Measurements from ENCODE around the gene SMARCD2.

The SMARCD2 gene

DNA sequence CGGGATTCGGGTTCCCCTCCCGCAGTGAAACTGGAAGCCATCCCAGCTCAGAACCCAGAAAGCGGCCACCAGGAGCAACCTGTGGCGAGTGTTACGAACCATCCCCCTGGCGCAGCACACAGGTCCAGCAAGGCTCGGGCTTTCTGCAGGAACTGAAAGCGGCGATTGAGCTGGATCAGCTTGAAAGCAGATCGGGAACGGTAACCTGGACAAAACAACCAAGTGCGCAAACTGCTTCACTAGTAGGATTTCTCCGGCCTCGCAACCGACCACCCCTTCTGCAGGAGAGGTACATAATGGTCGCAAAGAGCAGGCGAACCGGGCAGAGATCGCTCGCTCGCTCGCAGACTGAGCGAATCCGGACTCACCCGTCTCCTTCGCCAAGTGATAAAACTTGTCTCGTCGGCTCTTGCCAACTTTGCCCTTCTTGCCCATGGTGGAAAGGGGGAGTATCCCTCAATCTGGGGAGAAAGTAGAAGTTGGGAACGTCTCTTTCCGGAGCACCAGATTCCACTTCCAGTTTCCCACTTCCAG is 15.9 kb downstream of the SMARCD2 start:
- no peak for FAIRE-seq
- no peak for DNase-seq (ENCODE audit: insufficient read length, low spot score)
- TF ChIP-seq, protein P1, sequence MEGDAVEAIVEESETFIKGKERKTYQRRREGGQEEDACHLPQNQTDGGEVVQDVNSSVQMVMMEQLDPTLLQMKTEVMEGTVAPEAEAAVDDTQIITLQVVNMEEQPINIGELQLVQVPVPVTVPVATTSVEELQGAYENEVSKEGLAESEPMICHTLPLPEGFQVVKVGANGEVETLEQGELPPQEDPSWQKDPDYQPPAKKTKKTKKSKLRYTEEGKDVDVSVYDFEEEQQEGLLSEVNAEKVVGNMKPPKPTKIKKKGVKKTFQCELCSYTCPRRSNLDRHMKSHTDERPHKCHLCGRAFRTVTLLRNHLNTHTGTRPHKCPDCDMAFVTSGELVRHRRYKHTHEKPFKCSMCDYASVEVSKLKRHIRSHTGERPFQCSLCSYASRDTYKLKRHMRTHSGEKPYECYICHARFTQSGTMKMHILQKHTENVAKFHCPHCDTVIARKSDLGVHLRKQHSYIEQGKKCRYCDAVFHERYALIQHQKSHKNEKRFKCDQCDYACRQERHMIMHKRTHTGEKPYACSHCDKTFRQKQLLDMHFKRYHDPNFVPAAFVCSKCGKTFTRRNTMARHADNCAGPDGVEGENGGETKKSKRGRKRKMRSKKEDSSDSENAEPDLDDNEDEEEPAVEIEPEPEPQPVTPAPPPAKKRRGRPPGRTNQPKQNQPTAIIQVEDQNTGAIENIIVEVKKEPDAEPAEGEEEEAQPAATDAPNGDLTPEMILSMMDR (IDR thresholded peaks at IDR 0.05; ENCODE audit: insufficient read depth, missing control alignments), result no peak

DNA sequence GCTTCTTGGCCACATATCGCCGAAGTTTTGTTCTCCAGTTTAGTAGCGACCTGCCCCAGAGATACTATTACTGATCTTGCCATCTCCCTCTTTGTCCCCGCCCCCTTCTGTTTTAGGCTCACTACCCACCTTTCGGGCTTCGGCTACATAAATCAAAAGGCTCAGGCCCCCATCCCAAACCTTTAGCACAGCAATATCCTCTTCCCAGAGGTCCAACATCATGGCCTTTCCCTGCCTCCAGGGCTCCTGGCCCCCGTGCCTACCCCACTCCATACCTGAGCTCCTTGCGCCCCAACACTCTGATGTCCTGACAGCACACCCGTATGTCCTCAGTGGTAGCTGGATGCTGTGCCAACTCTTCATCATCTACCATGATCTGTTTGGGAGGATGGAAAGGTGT is 18.1 kb downstream of the SMARCD2 start:
- FAIRE-seq (no peak), DNase-seq (ENCODE audit: insufficient read length, low spot score) (no peak)
- TF ChIP-seq, protein P1 (IDR thresholded peaks at IDR 0.05; ENCODE audit: insufficient read depth, missing control alignments), result no peak

DNA sequence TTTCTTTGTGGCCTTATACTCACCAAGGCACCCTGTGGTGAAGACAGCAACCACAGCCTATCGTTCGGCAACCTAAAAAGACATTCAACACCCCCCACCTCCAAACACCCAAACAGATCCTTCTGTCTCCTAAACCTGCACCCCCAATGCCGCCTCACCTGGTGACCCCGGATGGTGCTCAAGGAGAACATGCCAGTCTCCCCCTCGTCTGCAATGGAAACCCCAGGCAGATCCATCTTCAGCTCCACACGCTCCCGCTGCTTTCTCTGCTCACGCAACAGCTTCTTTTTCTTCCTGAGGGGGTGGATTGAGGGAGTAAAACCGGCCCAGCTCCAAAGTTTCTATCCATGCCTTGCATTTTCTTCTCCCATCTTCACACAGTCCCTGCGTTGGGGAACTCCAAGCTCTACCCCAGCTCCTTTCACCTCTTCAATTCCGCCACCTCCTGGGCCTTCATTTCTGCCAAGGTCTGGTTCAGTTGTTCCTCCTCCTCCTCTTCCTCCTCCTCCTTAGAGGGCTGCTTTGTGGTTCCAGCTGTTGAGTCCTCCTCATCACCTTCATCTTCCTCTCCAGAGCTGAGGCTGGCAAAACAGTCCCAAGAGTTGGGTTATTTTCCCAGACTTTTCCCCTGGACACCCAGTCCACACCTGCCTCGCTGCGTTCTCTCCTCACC is 18.7 kb downstream of the SMARCD2 start:
- FAIRE-seq, result no peak
- TF ChIP-seq, protein P1 (IDR thresholded peaks at IDR 0.05; ENCODE audit: insufficient read depth, missing control alignments), result no peak
- no peak for DNase-seq (ENCODE audit: insufficient read length, low spot score)

DNA sequence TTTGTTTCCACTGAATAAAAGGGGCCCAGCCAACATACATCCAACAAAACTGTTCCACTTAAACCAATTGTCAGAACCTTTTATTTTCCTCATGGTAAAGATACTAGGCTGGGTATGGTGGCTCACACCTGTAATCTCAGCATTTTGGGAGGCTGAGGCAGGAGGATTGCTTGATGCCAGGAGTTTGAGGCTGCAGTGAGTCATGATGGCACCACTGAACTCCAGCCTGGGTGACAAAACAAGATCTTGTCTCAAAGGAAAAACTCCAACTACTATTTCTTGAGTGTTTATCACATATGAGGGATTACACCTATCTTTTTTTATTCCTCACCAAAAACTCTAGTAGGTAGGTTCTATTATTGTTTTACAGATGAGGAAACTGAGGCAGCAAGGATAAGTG is 19.9 kb downstream of the SMARCD2 start:
- DNase-seq (ENCODE audit: insufficient read length, low spot score), result no peak
- FAIRE-seq, result no peak
- TF ChIP-seq, protein P1 (IDR thresholded peaks at IDR 0.05; ENCODE audit: insufficient read depth, missing control alignments), result no peak

DNA sequence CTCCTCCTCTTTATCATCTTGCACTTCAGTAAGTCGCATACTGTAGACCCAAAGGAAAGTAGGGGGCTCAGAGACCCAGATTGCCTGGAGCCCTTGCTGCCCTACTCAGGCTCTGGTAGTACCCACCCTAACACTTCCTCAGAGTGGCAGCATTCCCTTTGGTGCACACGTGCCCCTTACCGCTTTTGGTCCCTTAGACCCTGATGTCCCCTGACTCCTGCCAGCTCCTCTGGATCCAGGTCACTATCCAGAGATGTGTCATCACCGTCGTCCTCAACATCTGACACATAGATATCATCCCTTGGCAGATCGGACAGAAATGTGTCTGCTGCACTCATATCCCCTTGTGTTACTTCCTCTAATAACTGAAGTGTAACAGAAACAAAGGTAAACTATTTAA is 20.7 kb downstream of the SMARCD2 start:
- FAIRE-seq (no peak), DNase-seq (ENCODE audit: insufficient read length, low spot score) (no peak)
- TF ChIP-seq, protein P1 (IDR thresholded peaks at IDR 0.05; ENCODE audit: insufficient read depth, missing control alignments), result no peak

DNA sequence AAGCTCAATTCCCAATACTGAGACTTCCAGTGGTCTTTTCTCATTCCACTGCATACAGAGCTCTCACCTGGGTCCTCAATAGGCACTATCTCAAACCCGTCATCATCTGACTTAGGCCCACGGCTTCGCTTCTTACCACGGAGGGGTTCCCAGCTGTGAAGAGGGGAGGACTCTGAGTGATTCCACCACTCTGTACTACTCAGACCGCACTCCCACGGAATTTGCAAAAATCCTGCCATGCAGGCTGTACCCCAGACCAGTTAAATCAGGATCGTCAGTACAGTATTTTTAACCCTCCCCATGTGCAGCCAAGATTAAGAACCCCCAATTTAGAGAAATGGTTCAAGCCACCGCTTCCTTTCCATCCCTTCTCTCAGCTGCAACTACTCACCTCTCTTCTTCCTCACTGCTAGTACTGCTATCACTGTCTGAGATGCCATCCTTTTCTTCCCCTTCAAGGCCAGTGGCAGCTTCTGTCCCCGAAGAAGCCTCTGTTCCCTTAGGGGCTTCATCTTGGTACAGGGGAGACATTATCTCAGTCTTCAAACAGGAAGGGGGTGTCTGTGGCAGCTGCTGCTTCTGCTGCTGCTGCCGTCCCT is 21.4 kb downstream of the SMARCD2 start:
- DNase-seq (ENCODE audit: insufficient read length, low spot score), result no peak
- FAIRE-seq, result no peak
- TF ChIP-seq, protein P1 (IDR thresholded peaks at IDR 0.05; ENCODE audit: insufficient read depth, missing control alignments), result no peak
